Endometrium (tissue), 2 donors: Measurements from ENCODE around the gene CSH2.
A peak's percentile ranks its signal among the peaks of the same experiment; 100 is the strongest.
"Not testable (repeated sequence)": the region's sequence is repeated elsewhere in the genome, so short reads cannot be mapped to it uniquely, and the experiment has no call there.

Source experiments
- FAIRE-seq: peaks from 2 replicates; lab custom pipeline; 2012; peaks lifted over from hg19 to GRCh38; lab: Jason Lieb, UNC
- donor health status: control.
- donor health status: control.

Gene CSH2

GRCh38 chr17:63896524-63897354, 23.3 kb upstream of the CSH2 start, which contains the start of gene CSH1:
Gene CSH1 (minus strand): TSS chr17:63896574. CDS start chr17:63896511, 63 bp downstream.
- not testable (repeated sequence) for FAIRE-seq

- FAIRE-seq, result not testable (repeated sequence)
Observed at GRCh38 chr17:63894821-63895220, 21.3 kb upstream of the CSH2 start.

GRCh38 chr17:63894021-63894420, 20.5 kb upstream of the CSH2 start:
- FAIRE-seq, result not testable (repeated sequence)

GRCh38 chr17:63892316-63893037, 19.0 kb upstream of the CSH2 start:
- not testable (repeated sequence) for FAIRE-seq

GRCh38 chr17:63889026-63889848, 15.8 kb upstream of the CSH2 start:
- peak; percentile 8 for FAIRE-seq

GRCh38 chr17:63885119-63885518, 11.6 kb upstream of the CSH2 start:
- not testable (repeated sequence) for FAIRE-seq

GRCh38 chr17:63882626-63883126, 9.2 kb upstream of the CSH2 start:
- not testable (repeated sequence) for FAIRE-seq

GRCh38 chr17:63881935-63882601, 8.6 kb upstream of the CSH2 start, which contains the start of gene GH2:
Gene GH2 (minus strand): TSS chr17:63881944. CDS start chr17:63881801, 143 bp downstream.
- no peak for FAIRE-seq

GRCh38 chr17:63881337-63881736, 7.9 kb upstream of the CSH2 start:
- not testable (repeated sequence) for FAIRE-seq

- no peak for FAIRE-seq
Observed at GRCh38 chr17:63880706-63881105, 7.2 kb upstream of the CSH2 start.

GRCh38 chr17:63878413-63878812, 4.9 kb upstream of the CSH2 start:
- FAIRE-seq, result not testable (repeated sequence)

GRCh38 chr17:63874693-63875092, 1.2 kb upstream of the CSH2 start:
- FAIRE-seq, result not testable (repeated sequence)

- FAIRE-seq, result not testable (repeated sequence)
Observed at GRCh38 chr17:63874061-63874626, 667 bp upstream of the CSH2 start.

- not testable (repeated sequence) for FAIRE-seq
Observed at GRCh38 chr17:63871646-63872365, 1.7 kb downstream of the CSH2 start.

GRCh38 chr17:63870292-63870665, 3.2 kb downstream of the CSH2 start:
- not testable (repeated sequence) for FAIRE-seq

GRCh38 chr17:63869491-63870291, 3.8 kb downstream of the CSH2 start:
- not testable (repeated sequence) for FAIRE-seq

- FAIRE-seq, result not testable (repeated sequence)
Observed at GRCh38 chr17:63866625-63867024, 6.9 kb downstream of the CSH2 start.

- no peak for FAIRE-seq
Observed at GRCh38 chr17:63859257-63859656, 14.2 kb downstream of the CSH2 start.

- not testable (repeated sequence) for FAIRE-seq
Observed at GRCh38 chr17:63856425-63856824, 17.1 kb downstream of the CSH2 start.
